ENCODE results near the gene PIGM.

The PIGM gene

GRCh38 chr1:159994896-159995295 lies 36.9 kb downstream of the PIGM start:
- Histone ChIP-seq H3K9ac (ENCODE audit: insufficient read length) (no peak overlapping the region), H3K9me3 (ENCODE audit: low read depth, low read length) (no peaks in the 10 kb centered on the region), H3K4me3 (no peak overlapping the region), H3K36me3 (ENCODE audit: insufficient read depth, low read length) (no peaks in the 10 kb centered on the region), H3K27ac (no peak overlapping the region)
- no peak for TF ChIP-seq FOXP2 (optimal IDR thresholded peaks at IDR 0.05; ENCODE audit: control extremely low read depth, extremely low read length, insufficient read depth)
- no peak for TF ChIP-seq POLR2AphosphoS5 (IDR thresholded peaks at IDR 0.05; ENCODE audit: borderline replicate concordance, low read depth, low read length)
- no peak for TF ChIP-seq EZH2 (IDR thresholded peaks at IDR 0.05)
- DNase-seq (ENCODE audit: low read depth, low spot score), result no peak

GRCh38 chr1:159993911-159994310 lies 37.9 kb downstream of the PIGM start:
- Histone ChIP-seq H3K27ac (no peak overlapping the region), H3K36me3 (ENCODE audit: insufficient read depth, low read length) (no peaks in the 10 kb centered on the region), H3K9ac (ENCODE audit: insufficient read length) (no peak overlapping the region), H3K4me3 (no peak overlapping the region), H3K9me3 (ENCODE audit: low read depth, low read length) (no peaks in the 10 kb centered on the region)
- TF ChIP-seq FOXP2 (optimal IDR thresholded peaks at IDR 0.05; ENCODE audit: control extremely low read depth, extremely low read length, insufficient read depth) (no peak), POLR2AphosphoS5 (IDR thresholded peaks at IDR 0.05; ENCODE audit: borderline replicate concordance, low read depth, low read length) (no peak), EZH2 (IDR thresholded peaks at IDR 0.05) (no peak)
- no peak for DNase-seq (ENCODE audit: low read depth, low spot score)

- DNase-seq (ENCODE audit: low read depth, low spot score), result no peak
- H3K9me3 ChIP-seq (ENCODE audit: low read depth, low read length), result no peaks in the 10 kb centered on the region
- H3K36me3 ChIP-seq (ENCODE audit: insufficient read depth, low read length), result no peaks in the 10 kb centered on the region
- TF ChIP-seq POLR2AphosphoS5 (IDR thresholded peaks at IDR 0.05; ENCODE audit: borderline replicate concordance, low read depth, low read length) (no peak), EZH2 (IDR thresholded peaks at IDR 0.05) (no peak), FOXP2 (optimal IDR thresholded peaks at IDR 0.05; ENCODE audit: control extremely low read depth, extremely low read length, insufficient read depth) (no peak)
- no peak overlapping the region for H3K4me3 ChIP-seq
- H3K9ac ChIP-seq (ENCODE audit: insufficient read length), result no peak overlapping the region
- no peak overlapping the region for H3K27ac ChIP-seq
Measured at GRCh38 chr1:159992161-159992560, 39.6 kb downstream of the PIGM start.

GRCh38 chr1:159991513-159991912 lies 40.3 kb downstream of the PIGM start:
- Histone ChIP-seq H3K4me3 (peak overlapping the region; percentile 44), H3K9me3 (ENCODE audit: low read depth, low read length) (no peaks in the 10 kb centered on the region), H3K9ac (ENCODE audit: insufficient read length) (no peak overlapping the region), H3K36me3 (ENCODE audit: insufficient read depth, low read length) (no peaks in the 10 kb centered on the region), H3K27ac (no peak overlapping the region)
- no peak for DNase-seq (ENCODE audit: low read depth, low spot score)
- TF ChIP-seq POLR2AphosphoS5 (IDR thresholded peaks at IDR 0.05; ENCODE audit: borderline replicate concordance, low read depth, low read length) (no peak), FOXP2 (optimal IDR thresholded peaks at IDR 0.05; ENCODE audit: control extremely low read depth, extremely low read length, insufficient read depth) (no peak), EZH2 (IDR thresholded peaks at IDR 0.05) (no peak)

GRCh38 chr1:159990005-159990404 lies 41.8 kb downstream of the PIGM start:
- Histone ChIP-seq H3K9me3 (ENCODE audit: low read depth, low read length) (no peaks in the 10 kb centered on the region), H3K4me3 (no peak overlapping the region), H3K9ac (ENCODE audit: insufficient read length) (no peak overlapping the region), H3K36me3 (ENCODE audit: insufficient read depth, low read length) (no peaks in the 10 kb centered on the region), H3K27ac (no peak overlapping the region)
- DNase-seq (ENCODE audit: low read depth, low spot score), result no peak
- TF ChIP-seq FOXP2 (optimal IDR thresholded peaks at IDR 0.05; ENCODE audit: control extremely low read depth, extremely low read length, insufficient read depth) (no peak), EZH2 (IDR thresholded peaks at IDR 0.05) (no peak), POLR2AphosphoS5 (IDR thresholded peaks at IDR 0.05; ENCODE audit: borderline replicate concordance, low read depth, low read length) (no peak)

GRCh38 chr1:159989581-159989980 lies 42.2 kb downstream of the PIGM start:
- Histone ChIP-seq H3K9me3 (ENCODE audit: low read depth, low read length) (no peaks in the 10 kb centered on the region), H3K9ac (ENCODE audit: insufficient read length) (no peak overlapping the region), H3K4me3 (no peak overlapping the region), H3K36me3 (ENCODE audit: insufficient read depth, low read length) (no peaks in the 10 kb centered on the region), H3K27ac (no peak overlapping the region)
- TF ChIP-seq FOXP2 (optimal IDR thresholded peaks at IDR 0.05; ENCODE audit: control extremely low read depth, extremely low read length, insufficient read depth) (no peak), POLR2AphosphoS5 (IDR thresholded peaks at IDR 0.05; ENCODE audit: borderline replicate concordance, low read depth, low read length) (no peak), EZH2 (IDR thresholded peaks at IDR 0.05) (no peak)
- no peak for DNase-seq (ENCODE audit: low read depth, low spot score)

- no peak overlapping the region for H3K4me3 ChIP-seq
- no peaks in the 10 kb centered on the region for H3K36me3 ChIP-seq (ENCODE audit: insufficient read depth, low read length)
- no peak overlapping the region for H3K9ac ChIP-seq (ENCODE audit: insufficient read length)
- no peak overlapping the region for H3K27ac ChIP-seq
- no peaks in the 10 kb centered on the region for H3K9me3 ChIP-seq (ENCODE audit: low read depth, low read length)
- no peak for TF ChIP-seq POLR2AphosphoS5 (IDR thresholded peaks at IDR 0.05; ENCODE audit: borderline replicate concordance, low read depth, low read length)
- no peak for TF ChIP-seq FOXP2 (optimal IDR thresholded peaks at IDR 0.05; ENCODE audit: control extremely low read depth, extremely low read length, insufficient read depth)
- no peak for TF ChIP-seq EZH2 (IDR thresholded peaks at IDR 0.05)
- no peak for DNase-seq (ENCODE audit: low read depth, low spot score)
Measured at GRCh38 chr1:159988006-159988405, 43.8 kb downstream of the PIGM start.

- Histone ChIP-seq H3K27ac (no peak overlapping the region), H3K36me3 (ENCODE audit: insufficient read depth, low read length) (no peaks in the 10 kb centered on the region), H3K9me3 (ENCODE audit: low read depth, low read length) (no peaks in the 10 kb centered on the region), H3K9ac (ENCODE audit: insufficient read length) (no peak overlapping the region), H3K4me3 (no peak overlapping the region)
- TF ChIP-seq EZH2 (IDR thresholded peaks at IDR 0.05) (no peak), POLR2AphosphoS5 (IDR thresholded peaks at IDR 0.05; ENCODE audit: borderline replicate concordance, low read depth, low read length) (no peak), FOXP2 (optimal IDR thresholded peaks at IDR 0.05; ENCODE audit: control extremely low read depth, extremely low read length, insufficient read depth) (no peak)
- no peak for DNase-seq (ENCODE audit: low read depth, low spot score)
Measured at GRCh38 chr1:159987186-159987585, 44.6 kb downstream of the PIGM start.

- TF ChIP-seq FOXP2 (optimal IDR thresholded peaks at IDR 0.05; ENCODE audit: control extremely low read depth, extremely low read length, insufficient read depth), result no peak
- TF ChIP-seq EZH2 (IDR thresholded peaks at IDR 0.05), result no peak
- TF ChIP-seq POLR2AphosphoS5 (IDR thresholded peaks at IDR 0.05; ENCODE audit: borderline replicate concordance, low read depth, low read length), result no peak
Measured at GRCh38 chr1:159986531-159986930, 45.3 kb downstream of the PIGM start.

More at GRCh38 chr1:159986531-159986930, 45.3 kb downstream of the PIGM start:
- Histone ChIP-seq H3K4me3 (no peak overlapping the region), H3K9me3 (ENCODE audit: low read depth, low read length) (no peaks in the 10 kb centered on the region), H3K27ac (no peak overlapping the region), H3K36me3 (ENCODE audit: insufficient read depth, low read length) (no peaks in the 10 kb centered on the region), H3K9ac (ENCODE audit: insufficient read length) (no peak overlapping the region)
- DNase-seq (ENCODE audit: low read depth, low spot score), result no peak
